Loucy (cell line): ENCODE measurements around the gene TUBGCP3.
A peak's percentile ranks its signal among the peaks of the same experiment; 100 is the strongest.

ENCODE experiments used
- H2AFZ ChIP-seq: fragments of 200-600 bp; sonication (generic); 2 replicates; pipeline ENCODE4 v1.6.0; 2016; ENCODE audit warnings: antibody characterized with exemption, mild to moderate bottlenecking, low read length, moderate library complexity
- H3F3A ChIP-seq: fragments of 200-600 bp; 2 replicates; pipeline ENCODE4 v1.6.0; 2016; ENCODE audit warnings: antibody characterized with exemption, low read depth, mild to moderate bottlenecking
- H3K27me3 ChIP-seq: fragments of 200-600 bp; sonication (generic); 2 replicates; pipeline ENCODE4 v1.6.1; 2014; ENCODE audit warnings: low read length, mild to moderate bottlenecking; ENCODE audit not compliant: insufficient read depth, poor library complexity, severe bottlenecking
- H3K36me3 ChIP-seq: fragments of 200-600 bp; sonication (generic); 2 replicates; pipeline ENCODE4 v1.6.1; 2016; ENCODE audit warnings: low read length; ENCODE audit not compliant: insufficient read depth
- H3K4me1 ChIP-seq: fragments of 200-600 bp; sonication (generic); 2 replicates; pipeline ENCODE4 v1.5.1; 2014; ENCODE audit warnings: low read length, mild to moderate bottlenecking; ENCODE audit not compliant: insufficient read depth, poor library complexity, severe bottlenecking
- H3K4me2 ChIP-seq: fragments of 200-600 bp; sonication (generic); 2 replicates; pipeline ENCODE4 v1.6.0; 2014; ENCODE audit warnings: antibody characterized with exemption, low read length, low read depth, mild to moderate bottlenecking; ENCODE audit not compliant: poor library complexity, severe bottlenecking
- H3K4me3 ChIP-seq: fragments of 200-600 bp; sonication (generic); 2 replicates; pipeline ENCODE4 v1.5.1; 2014; ENCODE audit warnings: low read length, mild to moderate bottlenecking, mixed read lengths; ENCODE audit not compliant: poor library complexity, severe bottlenecking
- H3K79me2 ChIP-seq: fragments of 200-600 bp; sonication (generic); 2 replicates; pipeline ENCODE4 v1.6.1; 2014; ENCODE audit warnings: low read length; ENCODE audit not compliant: insufficient read depth
- H3K9ac ChIP-seq: fragments of 200-600 bp; sonication (generic); 2 replicates; pipeline ENCODE4 v1.6.0; 2014; ENCODE audit warnings: mild to moderate bottlenecking, low read depth, low read length, moderate library complexity; ENCODE audit not compliant: poor library complexity, severe bottlenecking
- H3K9me2 ChIP-seq: fragments of 200-600 bp; sonication (generic); replicated peaks from 2 replicates; pipeline ENCODE4 v1.6.1; 2016; ENCODE audit warnings: low read depth, low read length, mixed read lengths
- H3K9me3 ChIP-seq: fragments of 200-600 bp; sonication (generic); 2 replicates; pipeline ENCODE4 v1.6.1; 2014; ENCODE audit warnings: mild to moderate bottlenecking, antibody characterized with exemption, low read length, low read depth; ENCODE audit not compliant: insufficient read depth
- H4K20me1 ChIP-seq: fragments of 200-600 bp; sonication (generic); 2 replicates; pipeline ENCODE4 v1.6.0; 2014; ENCODE audit warnings: antibody characterized with exemption, low read length, mild to moderate bottlenecking; ENCODE audit not compliant: insufficient read depth, poor library complexity, severe bottlenecking
- EZH2phosphoT487 ChIP-seq: fragments of 200-600 bp; IDR thresholded peaks from 2 replicates; pipeline ENCODE4 v1.6.1; 2018; ENCODE audit warnings: antibody characterized with exemption, mild to moderate bottlenecking, moderate library complexity, borderline replicate concordance
- TF ChIP-seq, protein P1 (sequence below): fragments of 200-600 bp; sonication (generic); conservative IDR thresholded peaks from 2 replicates; pipeline ENCODE4 v1.5.1; 2014; ENCODE audit warnings: mild to moderate bottlenecking, antibody characterized with exemption, low read length

The TUBGCP3 gene

DNA sequence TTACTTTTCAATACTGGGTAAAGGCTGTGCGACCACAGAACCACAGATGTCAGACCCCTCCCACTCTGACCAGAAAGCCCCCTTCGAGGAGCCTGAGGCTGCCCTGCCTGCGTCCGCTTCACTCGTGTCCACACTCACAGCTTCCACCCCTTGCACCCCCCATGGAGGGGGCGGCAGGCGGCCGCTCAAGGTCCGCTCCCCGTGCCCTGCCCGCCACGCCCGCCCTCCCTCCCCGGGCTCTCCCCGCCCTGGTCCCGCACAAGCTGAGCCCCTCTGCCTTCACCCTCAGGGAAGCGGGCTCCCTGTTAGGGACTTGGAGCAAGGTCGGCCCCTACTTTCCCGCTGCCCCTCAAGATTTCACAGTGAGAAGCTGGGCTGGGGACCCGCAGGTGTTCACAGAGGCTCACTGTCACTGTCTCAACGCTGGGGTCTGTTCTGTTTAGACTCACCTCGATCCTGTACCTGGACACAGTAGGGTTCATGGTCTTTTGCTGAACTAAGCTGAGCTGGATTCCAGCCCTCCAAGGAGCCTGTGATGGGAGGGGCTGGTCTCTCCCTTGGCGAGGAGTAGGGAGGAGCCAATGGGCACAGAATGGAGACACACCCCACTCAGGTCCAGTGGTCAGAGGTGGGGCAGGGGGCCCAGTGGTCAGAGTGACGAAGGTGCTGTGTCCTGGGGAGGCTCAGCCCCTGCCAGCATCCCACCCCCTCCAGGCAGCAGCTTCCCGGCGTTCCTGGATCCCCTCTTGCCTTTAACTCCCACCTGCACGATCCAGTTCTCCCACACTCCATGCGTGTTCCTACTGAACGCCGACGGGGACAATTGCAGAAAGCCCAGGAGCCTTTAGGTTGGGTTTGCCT lies 142.3 kb downstream of the TUBGCP3 start:
- no peak overlapping the region for H3K9ac ChIP-seq
- no peaks in the 10 kb centered on the region for H3K36me3 ChIP-seq
- no peaks in the 10 kb centered on the region for H3K79me2 ChIP-seq
- no peaks in the 10 kb centered on the region for H3K9me3 ChIP-seq
- TF ChIP-seq, protein P1, sequence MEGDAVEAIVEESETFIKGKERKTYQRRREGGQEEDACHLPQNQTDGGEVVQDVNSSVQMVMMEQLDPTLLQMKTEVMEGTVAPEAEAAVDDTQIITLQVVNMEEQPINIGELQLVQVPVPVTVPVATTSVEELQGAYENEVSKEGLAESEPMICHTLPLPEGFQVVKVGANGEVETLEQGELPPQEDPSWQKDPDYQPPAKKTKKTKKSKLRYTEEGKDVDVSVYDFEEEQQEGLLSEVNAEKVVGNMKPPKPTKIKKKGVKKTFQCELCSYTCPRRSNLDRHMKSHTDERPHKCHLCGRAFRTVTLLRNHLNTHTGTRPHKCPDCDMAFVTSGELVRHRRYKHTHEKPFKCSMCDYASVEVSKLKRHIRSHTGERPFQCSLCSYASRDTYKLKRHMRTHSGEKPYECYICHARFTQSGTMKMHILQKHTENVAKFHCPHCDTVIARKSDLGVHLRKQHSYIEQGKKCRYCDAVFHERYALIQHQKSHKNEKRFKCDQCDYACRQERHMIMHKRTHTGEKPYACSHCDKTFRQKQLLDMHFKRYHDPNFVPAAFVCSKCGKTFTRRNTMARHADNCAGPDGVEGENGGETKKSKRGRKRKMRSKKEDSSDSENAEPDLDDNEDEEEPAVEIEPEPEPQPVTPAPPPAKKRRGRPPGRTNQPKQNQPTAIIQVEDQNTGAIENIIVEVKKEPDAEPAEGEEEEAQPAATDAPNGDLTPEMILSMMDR, result no peak
- no peak for TF ChIP-seq EZH2phosphoT487
- H3K4me3 ChIP-seq, result no peak overlapping the region
- no peak overlapping the region for H3K4me2 ChIP-seq
- no peaks in the 10 kb centered on the region for H4K20me1 ChIP-seq
- H3K27me3 ChIP-seq, result no peaks in the 10 kb centered on the region
- H2AFZ ChIP-seq, result no peak overlapping the region
- H3K4me1 ChIP-seq, result no peaks in the 10 kb centered on the region
- no peaks in the 10 kb centered on the region for H3K9me2 ChIP-seq
- no peaks in the 10 kb centered on the region for H3F3A ChIP-seq

DNA sequence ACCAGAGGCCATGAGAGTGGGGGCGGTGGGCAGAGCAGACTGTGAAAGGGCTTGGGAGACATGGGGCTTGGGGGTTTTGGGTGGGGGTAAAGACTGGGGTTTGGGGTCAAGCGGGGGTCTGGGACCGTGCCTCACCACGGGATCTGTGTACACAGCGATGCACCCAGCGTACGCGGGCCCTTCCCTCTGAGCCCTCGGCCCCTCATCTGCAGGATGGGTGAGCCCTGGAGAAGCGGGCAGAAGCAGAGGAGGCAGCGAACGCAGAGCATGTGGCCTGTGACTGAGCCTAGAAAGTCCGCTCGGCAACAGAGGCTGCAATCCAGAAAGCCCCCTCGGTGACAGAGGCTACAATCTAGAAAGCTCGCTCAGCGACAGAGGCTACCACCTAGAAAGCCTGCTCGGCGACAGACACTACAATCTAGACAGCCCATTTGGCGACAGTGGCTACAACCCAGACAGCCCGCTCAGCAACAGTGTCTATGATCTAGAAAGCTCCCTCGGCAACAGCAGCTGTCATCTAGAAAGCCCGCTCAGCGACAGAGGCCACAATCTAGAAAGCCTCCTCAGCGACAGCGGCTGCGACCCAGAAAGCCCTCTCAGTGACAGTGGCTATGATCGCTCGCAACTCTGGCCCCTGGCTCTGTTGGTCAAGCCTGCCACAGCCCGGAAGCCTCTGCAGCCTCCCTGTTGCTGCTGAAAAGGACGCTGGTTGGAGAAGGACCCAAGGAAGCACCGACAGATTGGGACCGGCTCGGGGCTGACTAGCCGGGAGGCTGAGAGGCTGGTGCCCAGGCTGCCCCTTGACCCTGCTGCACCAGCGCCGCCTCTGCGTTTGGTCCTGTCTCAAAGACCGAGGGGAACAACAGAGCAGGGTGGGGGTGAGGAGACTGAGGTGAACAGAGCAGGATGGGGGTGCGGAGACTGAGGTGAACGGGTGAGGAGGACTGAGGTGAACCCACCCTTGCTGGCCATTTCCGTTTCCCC lies 143.2 kb downstream of the TUBGCP3 start:
- Histone ChIP-seq H3K4me3 (no peak overlapping the region), H3K27me3 (no peaks in the 10 kb centered on the region), H3K4me1 (no peaks in the 10 kb centered on the region), H3K9ac (no peak overlapping the region), H4K20me1 (no peaks in the 10 kb centered on the region), H3K79me2 (no peaks in the 10 kb centered on the region), H3K4me2 (no peak overlapping the region), H3K9me2 (no peaks in the 10 kb centered on the region), H3K36me3 (no peaks in the 10 kb centered on the region), H3K9me3 (no peaks in the 10 kb centered on the region), H2AFZ (no peak overlapping the region), H3F3A (no peaks in the 10 kb centered on the region)
- TF ChIP-seq EZH2phosphoT487, result no peak
- TF ChIP-seq, protein P1, result no peak

DNA sequence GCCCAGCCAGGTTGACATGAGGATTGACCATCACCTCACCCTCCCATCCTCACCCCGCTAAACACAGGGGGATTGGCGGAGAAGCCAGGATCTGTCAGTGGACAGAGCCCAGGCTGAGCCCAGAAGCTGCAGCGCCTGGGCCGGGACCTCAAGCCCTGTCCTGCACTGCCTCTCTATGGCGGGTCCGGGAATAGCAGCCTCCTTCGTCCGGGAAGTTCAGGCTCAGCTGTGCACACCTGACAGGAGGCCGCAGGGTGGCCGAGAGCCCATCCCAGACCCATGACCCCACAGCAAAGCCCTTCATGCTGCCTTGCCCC lies 144.0 kb downstream of the TUBGCP3 start:
- no peaks in the 10 kb centered on the region for H4K20me1 ChIP-seq
- H3K79me2 ChIP-seq, result no peaks in the 10 kb centered on the region
- no peaks in the 10 kb centered on the region for H3K27me3 ChIP-seq
- H3K36me3 ChIP-seq, result no peaks in the 10 kb centered on the region
- no peak overlapping the region for H3K9ac ChIP-seq
- no peaks in the 10 kb centered on the region for H3K4me1 ChIP-seq
- H3K9me2 ChIP-seq, result no peaks in the 10 kb centered on the region
- TF ChIP-seq EZH2phosphoT487, result no peak
- TF ChIP-seq, protein P1, result peak; percentile 90
- no peaks in the 10 kb centered on the region for H3K9me3 ChIP-seq
- H2AFZ ChIP-seq, result no peak overlapping the region; the same call in 1 of the 2 replicates
- H3K4me2 ChIP-seq, result no peak overlapping the region
- H3K4me3 ChIP-seq, result no peak overlapping the region
- H3F3A ChIP-seq, result no peaks in the 10 kb centered on the region
